Measurements from ENCODE around the gene GARIN5A.

DNA sequence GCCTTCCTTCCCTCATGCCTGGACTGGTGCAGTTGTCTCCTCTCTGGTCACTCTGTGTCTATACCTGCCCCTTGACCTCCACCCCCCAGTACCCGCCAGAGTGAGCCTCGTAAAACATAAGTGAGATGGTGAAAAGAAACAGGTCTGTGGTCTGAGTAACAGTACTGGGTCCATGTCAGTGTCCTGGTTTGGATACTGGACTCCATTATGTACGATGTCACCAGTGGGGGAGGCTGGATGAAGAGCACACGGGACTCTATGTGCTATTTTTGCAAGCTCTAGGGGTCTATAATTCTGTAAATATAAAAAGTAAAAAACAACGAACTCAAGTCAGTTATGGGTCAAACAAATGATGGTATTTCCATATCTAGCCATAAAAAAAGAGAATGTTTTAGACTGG lies 29.6 kb downstream of the GARIN5A start:
- TF ChIP-seq POLR2A (IDR thresholded peaks at IDR 0.05): no peak
- TF ChIP-seq, protein P1, sequence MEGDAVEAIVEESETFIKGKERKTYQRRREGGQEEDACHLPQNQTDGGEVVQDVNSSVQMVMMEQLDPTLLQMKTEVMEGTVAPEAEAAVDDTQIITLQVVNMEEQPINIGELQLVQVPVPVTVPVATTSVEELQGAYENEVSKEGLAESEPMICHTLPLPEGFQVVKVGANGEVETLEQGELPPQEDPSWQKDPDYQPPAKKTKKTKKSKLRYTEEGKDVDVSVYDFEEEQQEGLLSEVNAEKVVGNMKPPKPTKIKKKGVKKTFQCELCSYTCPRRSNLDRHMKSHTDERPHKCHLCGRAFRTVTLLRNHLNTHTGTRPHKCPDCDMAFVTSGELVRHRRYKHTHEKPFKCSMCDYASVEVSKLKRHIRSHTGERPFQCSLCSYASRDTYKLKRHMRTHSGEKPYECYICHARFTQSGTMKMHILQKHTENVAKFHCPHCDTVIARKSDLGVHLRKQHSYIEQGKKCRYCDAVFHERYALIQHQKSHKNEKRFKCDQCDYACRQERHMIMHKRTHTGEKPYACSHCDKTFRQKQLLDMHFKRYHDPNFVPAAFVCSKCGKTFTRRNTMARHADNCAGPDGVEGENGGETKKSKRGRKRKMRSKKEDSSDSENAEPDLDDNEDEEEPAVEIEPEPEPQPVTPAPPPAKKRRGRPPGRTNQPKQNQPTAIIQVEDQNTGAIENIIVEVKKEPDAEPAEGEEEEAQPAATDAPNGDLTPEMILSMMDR (IDR thresholded peaks at IDR 0.05 in 8 of 11, conservative IDR thresholded peaks at IDR 0.05 in 3 of 11): no peak
- TF ChIP-seq POLR2AphosphoS5 (IDR thresholded peaks at IDR 0.05): no peak
